Raji (cell line): ENCODE results near the gene WDR31.
A peak's percentile ranks its signal among the peaks of the same experiment; 100 is the strongest.

ENCODE experiments used
- POLR2A ChIP-seq: IDR thresholded peaks from 2 replicates; pipeline ENCODE4 v1.6.1; 2011; ENCODE audit warnings: low read depth, low read length, control low read depth; ENCODE audit not compliant: insufficient read depth

Gene WDR31

DNA sequence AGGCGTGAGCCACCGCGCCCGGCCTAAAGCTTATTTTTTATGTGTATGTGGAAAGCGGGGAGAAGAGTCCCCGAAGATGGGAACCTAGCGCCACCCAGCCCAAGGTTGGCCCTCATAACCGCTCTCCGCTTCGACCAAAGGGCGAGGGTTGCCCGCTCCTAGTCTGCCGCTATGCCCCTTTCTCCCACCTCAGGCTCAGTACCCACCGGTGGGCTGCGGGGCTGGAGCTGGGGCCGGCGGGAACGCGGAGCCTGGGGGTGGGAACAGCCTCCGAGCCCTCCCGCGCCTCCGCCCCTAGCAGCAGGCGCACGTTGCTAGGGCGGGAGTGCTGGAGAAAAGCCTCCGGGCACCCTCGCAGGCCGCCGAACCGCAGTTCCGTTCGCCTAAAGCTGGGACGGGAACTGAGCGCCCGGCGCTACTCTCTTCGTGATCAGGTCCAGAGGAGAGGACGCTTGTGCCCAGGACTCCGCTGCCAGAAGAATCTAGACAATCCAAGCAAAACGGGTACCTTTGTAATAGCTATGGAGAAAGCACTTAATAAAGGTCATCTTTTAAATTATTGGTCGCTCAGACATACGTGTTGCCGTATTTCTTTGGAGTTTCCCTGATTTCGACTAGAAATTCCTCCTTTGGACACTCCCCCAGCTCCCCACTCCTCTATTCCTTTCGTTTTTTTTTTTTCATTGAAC is at the start of gene WDR31:
WDR31 (minus strand) TSS at position 265 of the 689 bp plus-strand sequence. CDS start 8,253 bp downstream, outside the sequence.
- TF ChIP-seq POLR2A: peak; percentile 75

DNA sequence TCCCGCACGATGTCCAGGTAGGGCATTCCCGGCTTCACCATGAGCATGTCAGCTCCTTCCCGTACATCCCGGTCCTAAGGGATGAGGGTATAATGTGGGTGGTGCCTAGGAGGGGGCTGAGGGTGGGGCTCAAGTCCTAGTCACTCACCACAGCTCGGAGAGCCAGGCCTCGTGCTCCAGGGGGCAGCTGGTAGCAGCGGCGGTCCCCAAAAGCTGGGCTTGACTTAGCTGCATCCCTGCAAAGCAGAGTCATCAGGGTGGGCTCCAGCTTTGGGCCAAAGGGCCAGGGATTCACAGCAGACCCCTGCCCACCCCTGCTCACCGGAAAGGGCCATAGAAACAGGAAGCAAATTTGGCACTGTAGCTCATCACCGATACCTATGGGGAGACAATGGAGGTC is 49.4 kb upstream of the WDR31 start:
- no peak for TF ChIP-seq POLR2A

DNA sequence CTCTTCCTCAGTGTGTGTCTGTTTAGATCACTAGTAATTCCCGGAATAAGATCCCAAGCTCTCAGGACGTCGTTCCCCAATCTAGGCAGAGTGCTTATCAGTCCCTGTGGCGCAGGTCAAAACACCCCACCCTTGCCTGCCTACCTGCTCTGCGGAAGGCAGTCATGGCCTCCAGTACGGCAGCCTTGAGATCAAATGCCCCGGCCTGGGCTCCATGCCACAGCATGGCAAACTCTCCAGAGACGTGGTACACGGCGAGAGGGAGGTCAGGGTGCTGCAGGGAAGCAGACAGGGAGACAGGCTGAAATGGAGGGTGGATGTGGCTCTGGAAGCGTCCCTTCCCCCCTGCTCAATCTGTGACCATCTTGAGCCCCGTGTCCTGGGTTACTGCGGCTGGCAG is 48.8 kb upstream of the WDR31 start:
- no peak for TF ChIP-seq POLR2A

DNA sequence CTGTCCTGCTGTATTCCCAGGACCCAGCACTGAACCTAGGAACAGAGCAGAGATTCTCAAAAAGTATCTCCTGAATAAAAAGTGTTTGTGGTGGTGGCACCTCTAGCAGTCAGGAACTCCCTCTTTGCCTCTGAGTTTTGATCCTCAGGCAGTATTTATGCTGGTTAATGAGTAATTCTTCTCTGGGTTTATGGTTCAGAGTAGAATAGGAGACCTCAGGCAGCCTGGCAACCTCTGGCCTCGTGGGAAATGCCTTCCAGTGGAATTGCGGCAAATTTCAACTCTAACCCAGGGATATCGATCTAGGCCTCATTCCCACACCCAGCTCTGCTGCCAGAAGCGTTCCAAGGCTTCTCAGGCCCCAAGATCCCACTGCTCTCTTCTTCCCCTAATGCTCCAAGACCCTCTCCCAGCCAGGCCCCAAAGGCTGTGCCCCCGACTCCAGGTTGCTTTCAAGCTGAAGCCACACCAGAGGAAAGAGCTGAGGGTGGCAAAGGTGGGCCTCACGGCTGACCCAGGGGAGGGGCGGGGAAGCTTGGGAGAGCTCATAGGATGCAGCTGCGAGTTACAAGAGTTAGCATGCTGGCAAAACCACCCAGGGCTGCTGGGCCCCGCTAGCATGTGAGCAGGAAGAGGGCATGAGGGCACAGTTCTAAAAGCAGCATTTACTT is 47.6 kb upstream of the WDR31 start:
- TF ChIP-seq POLR2A: no peak

DNA sequence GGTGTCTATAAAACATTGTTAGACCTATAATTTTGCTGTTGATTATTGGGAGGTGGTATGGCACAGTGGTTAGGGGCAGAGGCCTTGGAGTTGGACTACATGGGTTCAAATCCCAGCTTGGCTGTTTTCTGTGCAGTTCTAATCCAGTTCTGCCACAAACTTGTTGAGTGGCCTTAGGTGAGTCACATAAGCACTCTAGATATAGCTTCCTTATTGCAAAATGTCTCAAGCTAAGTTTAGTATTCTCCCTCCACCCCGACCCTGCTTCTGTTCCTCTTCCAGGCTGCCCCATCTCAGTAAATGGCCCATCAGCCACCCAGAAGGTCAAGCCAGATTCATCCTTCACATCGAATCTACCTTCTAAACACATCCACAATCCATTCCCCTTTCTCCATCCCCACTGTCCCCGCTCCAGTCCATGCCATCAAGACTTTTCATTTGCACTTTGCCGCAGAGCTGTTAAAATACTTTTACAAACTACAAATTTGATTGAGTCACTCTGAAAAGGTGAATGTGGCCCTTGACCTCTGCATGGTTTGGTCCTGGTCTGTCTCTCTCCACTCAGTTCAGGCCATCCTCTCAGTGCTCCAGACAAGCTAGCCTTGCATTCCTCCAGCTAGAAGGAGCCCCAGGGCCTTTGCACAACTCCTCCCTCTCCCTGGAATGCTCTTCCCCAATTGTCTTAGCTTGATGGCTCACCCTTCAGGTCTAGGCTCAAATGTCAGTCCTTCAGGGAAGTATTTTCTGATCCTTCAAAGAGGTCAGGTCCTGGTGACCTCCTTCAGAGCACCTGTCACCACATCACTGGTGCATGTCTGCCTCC is 46.7 kb upstream of the WDR31 start:
- TF ChIP-seq POLR2A: no peak

DNA sequence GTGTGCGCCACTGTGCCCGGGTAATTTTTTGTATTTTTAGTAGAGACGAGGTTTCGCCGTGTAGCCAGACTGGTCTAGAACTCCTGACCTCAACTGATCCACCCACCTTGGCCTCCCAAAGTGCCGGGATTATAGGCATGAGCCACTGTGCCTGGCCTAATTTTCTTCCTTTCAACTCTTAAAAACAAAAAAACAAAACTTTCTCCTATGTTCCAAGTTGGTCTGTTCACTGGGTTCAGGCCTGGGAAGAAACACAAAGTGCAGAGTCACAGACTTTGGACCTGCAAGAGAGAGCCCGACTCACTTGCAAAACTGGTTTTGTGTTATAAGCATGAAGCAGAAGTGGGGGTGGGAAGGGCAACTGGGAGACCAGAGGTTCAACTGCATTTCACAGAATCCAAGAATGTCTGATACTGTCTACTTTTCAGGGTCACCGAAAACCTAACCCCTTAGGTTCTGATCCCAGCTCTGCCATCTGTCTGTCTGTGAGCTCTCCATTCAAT is 41.9 kb upstream of the WDR31 start:
- TF ChIP-seq POLR2A: no peak

DNA sequence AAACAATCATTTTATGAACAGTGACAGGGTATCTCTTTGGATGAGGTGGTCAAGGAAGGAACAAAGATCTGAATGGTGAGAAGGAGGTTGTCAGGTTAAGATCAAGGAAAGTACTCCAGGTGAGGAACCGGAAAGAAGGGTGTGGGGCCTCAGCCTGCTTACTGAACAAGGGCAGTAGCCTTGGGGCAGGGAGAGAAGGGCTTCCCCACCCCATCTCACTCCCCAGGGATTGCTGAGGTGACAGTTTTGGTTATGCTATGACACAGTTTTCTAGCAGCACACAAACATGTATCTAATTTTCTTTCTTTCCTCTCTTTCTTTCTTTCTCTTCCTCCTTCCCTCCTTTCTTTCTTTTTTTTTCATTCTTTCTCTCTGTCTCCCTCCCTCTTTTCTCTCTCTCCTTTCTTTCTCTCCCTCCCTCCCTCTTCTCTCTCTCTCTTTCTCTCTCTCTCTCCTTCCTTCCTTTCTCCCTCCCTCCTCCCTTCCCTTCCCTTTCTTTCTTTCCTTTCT is 40.8 kb upstream of the WDR31 start:
- no peak for TF ChIP-seq POLR2A

DNA sequence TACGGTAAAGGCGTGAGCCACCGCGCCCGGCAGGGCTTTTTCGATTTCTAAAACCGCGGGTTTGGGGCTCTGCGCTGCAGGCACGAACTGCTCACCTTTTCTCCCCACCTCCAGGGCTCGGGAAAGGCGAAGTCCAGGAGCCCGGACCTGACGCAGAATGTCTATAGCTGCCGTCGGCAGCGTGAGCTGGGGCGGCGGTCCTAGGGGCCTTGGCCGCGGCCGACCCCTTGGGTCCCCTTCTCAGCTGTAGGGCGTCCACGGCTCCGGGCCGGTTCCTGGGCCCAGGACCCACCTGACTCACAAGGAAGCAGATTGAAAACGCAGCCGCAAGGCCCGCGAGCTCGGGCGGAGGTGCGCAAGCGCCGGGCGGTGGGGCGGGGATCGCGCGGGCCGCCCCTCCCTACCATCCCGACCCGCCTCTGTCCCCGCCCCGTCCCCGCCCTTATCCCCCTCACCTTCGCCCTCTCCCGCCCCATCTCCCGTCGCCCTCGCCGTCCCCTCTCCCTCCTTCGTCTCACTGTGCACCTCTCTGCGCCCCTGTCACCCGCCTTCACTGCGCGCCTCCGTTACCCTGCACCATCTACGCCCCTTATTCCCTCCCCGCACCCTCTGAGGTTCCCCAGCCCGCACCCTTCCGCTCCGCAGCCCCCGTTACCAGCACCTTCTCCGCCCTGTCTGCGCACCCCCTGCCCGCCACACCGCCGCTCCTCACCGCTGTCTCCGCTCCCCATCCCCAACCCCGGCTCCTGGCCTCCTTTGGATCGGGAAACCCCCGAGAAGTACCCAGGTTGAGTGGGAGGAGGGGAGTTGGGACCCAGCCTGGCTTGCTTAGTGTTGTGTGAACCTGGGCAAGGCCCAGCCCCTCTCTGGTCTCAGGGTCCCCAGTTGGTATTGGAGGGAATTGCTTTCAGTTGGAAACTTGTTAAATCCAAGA is 36.8 kb upstream of the WDR31 start, which contains the start of gene HDHD3:
HDHD3 (minus strand) TSS at position 353 of the 934 bp plus-strand sequence. CDS start 2,632 bp downstream, outside the sequence.
- TF ChIP-seq POLR2A: peak; percentile 81

DNA sequence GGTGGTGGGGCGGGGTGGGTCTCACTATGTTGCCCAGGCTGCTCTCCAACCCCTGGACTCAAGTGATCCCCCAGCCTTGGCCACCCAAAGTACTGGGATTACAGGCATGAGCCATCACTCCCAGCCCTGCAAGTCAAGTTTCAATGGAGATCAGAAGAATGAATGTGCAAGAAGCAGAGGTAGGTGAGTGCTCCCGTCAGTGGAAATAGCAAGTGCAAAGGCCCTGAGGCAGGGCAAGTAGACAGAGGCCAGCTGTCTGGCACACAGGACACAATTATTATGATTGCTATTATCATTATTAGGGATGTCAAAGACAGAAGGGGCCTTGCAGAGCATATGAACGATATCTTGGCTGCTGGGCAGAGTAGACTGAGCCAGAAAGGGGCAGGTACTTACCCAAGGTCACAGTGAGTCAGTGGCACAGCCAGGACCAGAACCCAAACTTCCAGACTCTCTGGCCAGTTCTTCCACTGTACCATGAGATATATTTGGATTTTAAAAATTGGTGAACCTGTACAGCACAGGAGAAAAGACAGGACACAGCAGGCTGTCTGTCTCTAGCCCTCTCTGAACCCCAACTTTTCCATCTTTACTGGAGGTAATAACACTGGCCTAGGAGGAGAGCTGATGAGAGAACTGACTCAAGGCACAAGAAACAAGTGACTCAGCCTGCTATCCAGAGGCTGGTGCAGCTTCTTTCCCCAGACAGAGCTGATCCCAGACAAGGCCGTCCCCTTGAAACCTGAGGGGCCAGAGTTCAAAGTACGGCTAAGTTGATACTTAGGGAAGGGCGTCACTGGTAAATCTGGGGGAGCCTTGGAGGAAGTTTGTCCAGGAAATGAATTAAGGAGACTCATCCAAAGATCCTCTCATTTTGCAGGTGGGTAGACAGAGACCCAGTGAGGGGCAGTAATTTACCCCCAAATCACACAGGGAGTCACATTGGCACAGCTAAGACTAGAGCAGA is 35.3 kb upstream of the WDR31 start:
- no peak for TF ChIP-seq POLR2A

DNA sequence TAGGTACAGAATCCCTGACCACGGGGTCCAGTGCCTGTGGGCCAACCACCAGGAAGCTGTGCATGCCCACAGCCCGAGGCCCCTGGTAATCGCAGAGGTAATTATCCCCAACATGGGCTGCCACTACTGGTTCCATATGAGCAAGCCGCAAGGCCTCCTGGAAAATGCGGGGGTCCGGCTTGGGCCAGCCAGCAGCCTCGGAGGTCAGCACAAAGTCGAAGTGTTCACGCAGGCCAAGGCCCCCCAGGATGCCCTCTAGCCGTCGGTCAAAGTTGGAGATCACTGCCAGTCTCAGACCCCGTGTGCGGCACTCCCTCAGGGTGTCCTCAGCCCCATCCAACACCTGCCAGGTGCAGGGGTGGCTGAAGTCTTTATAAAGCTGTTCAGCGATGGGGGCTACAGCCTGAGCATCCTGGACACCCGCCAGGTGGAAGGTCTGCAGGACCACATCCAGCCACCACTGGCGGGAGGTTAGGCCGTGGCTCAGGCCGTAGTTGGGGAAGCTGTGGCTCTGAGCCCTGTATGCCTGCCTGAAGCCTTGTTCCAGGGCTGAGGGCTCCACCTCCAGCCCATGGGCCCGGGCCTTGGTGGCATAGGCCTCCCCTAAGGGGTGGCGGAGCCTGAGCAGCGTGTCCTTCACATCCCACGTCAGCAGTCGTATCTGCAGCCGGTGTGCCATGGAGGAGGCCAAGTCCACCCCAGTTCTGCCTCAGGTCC is 33.8 kb upstream of the WDR31 start:
- TF ChIP-seq POLR2A: no peak

DNA sequence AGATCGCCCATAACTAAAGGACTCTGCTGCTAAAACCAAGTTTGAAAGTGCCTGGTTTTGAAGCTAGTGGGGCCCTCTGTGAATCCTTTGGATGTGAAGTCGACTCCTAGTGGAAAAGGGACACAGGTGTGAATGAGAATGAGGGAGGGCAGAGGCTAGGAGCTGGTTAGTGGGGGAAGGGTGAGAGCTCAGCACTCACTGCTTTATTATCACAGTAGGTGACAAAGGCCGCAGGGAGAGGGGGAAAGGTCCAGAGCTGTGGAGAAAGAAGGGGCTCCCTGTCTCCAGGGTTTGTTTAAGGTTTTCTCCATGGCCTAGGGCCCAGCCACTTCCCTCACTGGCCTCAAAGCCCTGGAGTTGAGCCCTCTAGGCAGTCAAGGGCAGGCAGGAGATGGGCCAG is 33.2 kb upstream of the WDR31 start:
- TF ChIP-seq POLR2A: no peak

DNA sequence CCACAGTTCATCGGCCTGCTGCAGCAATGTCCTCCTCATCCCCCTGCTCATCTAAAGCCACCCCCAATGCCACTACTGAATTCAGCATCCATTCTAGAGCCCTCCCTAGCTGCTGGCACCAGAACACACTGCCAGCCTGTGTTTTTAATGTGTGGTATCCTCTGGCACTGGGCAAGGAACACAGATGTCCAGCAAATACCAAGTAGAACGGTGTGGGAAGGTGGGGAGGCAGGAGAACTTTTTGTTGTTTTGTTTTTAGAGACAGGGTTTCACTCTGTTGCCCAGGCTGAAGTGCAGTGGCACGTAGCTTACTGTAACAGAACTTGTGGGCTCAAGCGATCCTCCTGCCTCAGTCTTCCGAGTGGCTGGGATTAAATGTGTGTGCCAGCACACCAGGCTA is 32.0 kb upstream of the WDR31 start:
- TF ChIP-seq POLR2A: no peak

DNA sequence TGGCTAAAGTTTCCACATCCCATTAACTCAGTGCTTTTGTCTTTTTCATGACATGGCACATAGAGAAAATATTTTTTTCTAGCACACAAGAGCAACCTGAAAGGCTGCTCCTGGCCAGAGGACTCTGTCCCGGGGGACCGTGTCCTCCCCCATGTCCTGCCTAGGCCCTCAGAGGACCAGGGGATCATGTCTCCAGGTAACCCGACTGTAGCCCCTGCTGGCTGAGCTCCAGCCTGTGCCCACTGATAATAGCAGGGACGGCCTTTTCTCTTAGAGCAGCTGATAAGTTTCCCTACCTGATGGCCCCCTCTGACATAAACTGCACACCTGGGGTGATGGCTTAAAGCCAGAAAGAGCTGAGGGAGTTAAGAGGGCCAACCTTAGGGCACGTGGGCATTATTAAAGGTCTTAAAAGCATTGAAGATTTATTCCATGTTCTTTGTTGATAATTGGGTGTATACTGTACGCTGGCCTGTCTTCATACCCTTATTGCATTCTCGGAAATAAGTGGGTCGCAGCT is 30.8 kb upstream of the WDR31 start:
- no peak for TF ChIP-seq POLR2A

DNA sequence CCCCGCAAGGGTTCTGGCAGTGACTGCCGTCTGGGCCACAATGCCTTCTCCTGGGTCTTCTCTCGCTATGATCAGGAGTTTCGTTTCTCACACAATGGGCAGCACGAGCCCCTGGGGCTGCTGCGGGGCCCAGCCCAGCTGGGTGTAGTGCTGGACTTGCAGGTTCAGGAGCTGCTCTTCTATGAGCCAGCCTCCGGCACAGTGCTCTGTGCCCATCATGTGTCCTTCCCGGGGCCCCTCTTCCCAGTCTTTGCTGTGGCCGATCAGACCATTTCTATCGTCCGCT is 29.7 kb upstream of the WDR31 start:
- no peak for TF ChIP-seq POLR2A
